GM23248 (cell line): ENCODE data around the gene ZNF732. TPM values are rescaled to one million over a fixed set of nuclear protein-coding genes. Genes with fewer than 3 reads are reported as not detected.
A peak's percentile ranks its signal among the peaks of the same experiment; 100 is the strongest.
"Not testable (repeated sequence)": the region's sequence is repeated elsewhere in the genome, so short reads cannot be mapped to it uniquely, and the experiment has no call there.

Source experiments
- DNase-seq: peaks from one replicate; pipeline ENCODE4 v3.0.0-alpha.2; 2015
- H2AFZ ChIP-seq: fragments of 200-600 bp; sonication (generic); 2 replicates; pipeline ENCODE4 v1.6.1; 2016; ENCODE audit warnings: antibody characterized with exemption
- H3F3A ChIP-seq: fragments of 200-600 bp; sonication (generic); 2 replicates; pipeline ENCODE4 v1.6.1; 2016; ENCODE audit warnings: mild to moderate bottlenecking, antibody characterized with exemption, mixed run types; ENCODE audit not compliant: insufficient read depth
- H3K27ac ChIP-seq: fragments of 200-600 bp; sonication (generic); 2 replicates; pipeline ENCODE4 v1.5.1; 2016; ENCODE audit warnings: mild to moderate bottlenecking
- H3K27me3 ChIP-seq: fragments of 200-600 bp; sonication (generic); replicated peaks from 2 replicates; pipeline ENCODE4 v1.6.1; 2016; ENCODE audit warnings: mild to moderate bottlenecking; ENCODE audit not compliant: insufficient read depth
- H3K36me3 ChIP-seq: fragments of 200-600 bp; sonication (generic); 2 replicates; pipeline ENCODE4 v1.6.1; 2016; ENCODE audit warnings: low read depth, mild to moderate bottlenecking
- H3K4me1 ChIP-seq: fragments of 200-600 bp; sonication (generic); 2 replicates; pipeline ENCODE4 v1.6.1; 2016; ENCODE audit warnings: mild to moderate bottlenecking; ENCODE audit not compliant: insufficient read depth
- H3K4me2 ChIP-seq: fragments of 200-600 bp; sonication (generic); one replicate; pipeline ENCODE4 v1.6.1; 2016; ENCODE audit warnings: mild to moderate bottlenecking; ENCODE audit not compliant: unreplicated experiment
- H3K4me3 ChIP-seq: fragments of 200-600 bp; sonication (generic); 2 replicates; pipeline ENCODE4 v1.5.1; 2016; ENCODE audit warnings: mild to moderate bottlenecking
- H3K79me2 ChIP-seq: fragments of 200-600 bp; sonication (generic); 2 replicates; pipeline ENCODE4 v1.6.1; 2016; ENCODE audit warnings: mild to moderate bottlenecking; ENCODE audit not compliant: insufficient read depth
- H3K9ac ChIP-seq: fragments of 200-600 bp; sonication (generic); 2 replicates; pipeline ENCODE4 v1.6.1; 2016; ENCODE audit warnings: mild to moderate bottlenecking
- H3K9me2 ChIP-seq: fragments of 200-600 bp; sonication (generic); 2 replicates; pipeline ENCODE4 v1.6.1; 2016; ENCODE audit warnings: mixed run types, mild to moderate bottlenecking, moderate library complexity; ENCODE audit not compliant: insufficient read depth
- H3K9me3 ChIP-seq: fragments of 200-600 bp; sonication (generic); one replicate; pipeline ENCODE4 v1.6.1; 2017; ENCODE audit warnings: low read depth
- H4K20me1 ChIP-seq: fragments of 200-600 bp; sonication (generic); 2 replicates; pipeline ENCODE4 v1.6.0; 2016; ENCODE audit not compliant: insufficient read depth
- EZH2 ChIP-seq: fragments of 200-600 bp; sonication (generic); IDR thresholded peaks from 2 replicates; pipeline ENCODE4 v1.6.1; 2018; ENCODE audit warnings: antibody characterized with exemption, mild to moderate bottlenecking; ENCODE audit not compliant: insufficient read depth, poor library complexity, severe bottlenecking
- EZH2phosphoT487 ChIP-seq: fragments of 200-600 bp; sonication (generic); IDR thresholded peaks from 2 replicates; pipeline ENCODE4 v1.6.1; 2018; ENCODE audit warnings: antibody characterized with exemption, moderate library complexity, mild to moderate bottlenecking, low read depth; ENCODE audit not compliant: insufficient read depth
- WGBS, 2 experiments: methylation state at CpG; one replicate each; pipeline ENCODE4 v1.1.6; 2015 to 2017; ENCODE audit warnings: low lambda C conversion rate in 2 of 2, low coverage in 1 of 2; ENCODE audit errors: missing lambda C conversion rate in 2 of 2; 5-methylcytosine and 5-hydroxymethylcytosine counted together
- in situ Hi-C: fragments of 300-500 bp; cut with MboI; formaldehyde crosslinking; loops from 2 replicates; pipeline ENCODE4 v1.15.0; 2020
- polyA plus RNA-seq: library from polyadenylated mRNA; unstranded; fragments of >200 nt; fragmentation: Nextera tagmentation; extraction: Ambion mirVana; gene quantifications from 2 replicates; pipeline ENCODE4 v1.2.1, GENCODE V29; 2016
- total RNA-seq: library from RNA; depleted of rRNA; stranded (reverse); fragments of >200 nt; shearing (Covaris generic); gene quantifications from 2 replicates; pipeline ENCODE4 v1.2.3, GENCODE V29; 2014

The ZNF732 gene
- total and polyA plus RNA-seq, 2 experiments from 2014 or later, result 0.11 TPM

- Histone ChIP-seq H3F3A (no peaks in the 10 kb centered on the region), H3K79me2 (no peaks in the 10 kb centered on the region; the same call in 1 of the 2 replicates), H3K4me1 (no peaks in the 10 kb centered on the region), H3K4me2 (no peak overlapping the region), H3K4me3 (no peak overlapping the region), H3K36me3 (no peaks in the 10 kb centered on the region; the same call in none of the 2 replicates), H3K9ac (no peak overlapping the region), H3K27me3 (no peaks in the 10 kb centered on the region), H3K9me2 (no peaks in the 10 kb centered on the region), H4K20me1 (no peaks in the 10 kb centered on the region), H3K9me3 (no peaks in the 10 kb centered on the region), H2AFZ (no peak overlapping the region), H3K27ac (no peak overlapping the region)
- no peak for DNase-seq
- TF ChIP-seq EZH2phosphoT487, result no peak
- no peak for TF ChIP-seq EZH2
- 57 to 66% methylated on average over 8 of the region's 8 CpGs for WGBS, 2 experiments
- in situ Hi-C loops, result no loop called here
Observed at GRCh38 chr4:328729-329128, 23.5 kb upstream of the ZNF732 start.

- no peak overlapping the region for H3K27ac ChIP-seq
- H4K20me1 ChIP-seq, result no peaks in the 10 kb centered on the region
- in situ Hi-C loops, result no loop called here
- H3K79me2 ChIP-seq, result no peaks in the 10 kb centered on the region
- H3K9me2 ChIP-seq, result no peaks in the 10 kb centered on the region
- H3K36me3 ChIP-seq, result no peaks in the 10 kb centered on the region
- no peak overlapping the region for H3K9ac ChIP-seq
- no peak overlapping the region for H3K4me2 ChIP-seq
- H3K9me3 ChIP-seq, result no peaks in the 10 kb centered on the region
- TF ChIP-seq EZH2, result no peak
- TF ChIP-seq EZH2phosphoT487, result no peak
- H3K4me1 ChIP-seq, result no peaks in the 10 kb centered on the region
- no peak for DNase-seq
- H3F3A ChIP-seq, result no peaks in the 10 kb centered on the region
- H3K4me3 ChIP-seq, result no peak overlapping the region
- 22 to 27% methylated on average over 1 of the region's 1 CpG for WGBS, 2 experiments
- H3K27me3 ChIP-seq, result no peaks in the 10 kb centered on the region
- no peak overlapping the region for H2AFZ ChIP-seq
Observed at GRCh38 chr4:314296-314903, 9.1 kb upstream of the ZNF732 start.

GRCh38 chr4:309807-310206, 4.5 kb upstream of the ZNF732 start:
- WGBS, 2 experiments, result 41 to 45% methylated on average over 1 of the region's 1 CpG
- Histone ChIP-seq H4K20me1 (no peaks in the 10 kb centered on the region), H3K79me2 (no peaks in the 10 kb centered on the region), H3F3A (no peaks in the 10 kb centered on the region), H3K9me2 (no peaks in the 10 kb centered on the region), H3K4me2 (no peak overlapping the region), H3K9me3 (no peaks in the 10 kb centered on the region), H3K27me3 (no peaks in the 10 kb centered on the region), H3K4me3 (no peak overlapping the region), H2AFZ (no peak overlapping the region), H3K9ac (no peak overlapping the region), H3K4me1 (no peaks in the 10 kb centered on the region), H3K36me3 (no peaks in the 10 kb centered on the region), H3K27ac (no peak overlapping the region)
- DNase-seq, result no peak
- TF ChIP-seq EZH2phosphoT487 (no peak), EZH2 (no peak)
- in situ Hi-C loops, result no loop called here

GRCh38 chr4:306551-306961, 1.3 kb upstream of the ZNF732 start:
- Histone ChIP-seq H3K9me3 (no peaks in the 10 kb centered on the region), H3K4me3 (no peak overlapping the region), H3K27me3 (no peaks in the 10 kb centered on the region), H2AFZ (no peak overlapping the region), H4K20me1 (no peaks in the 10 kb centered on the region), H3K27ac (no peak overlapping the region), H3K9ac (no peak overlapping the region), H3K4me2 (no peak overlapping the region), H3F3A (no peaks in the 10 kb centered on the region), H3K79me2 (no peaks in the 10 kb centered on the region), H3K4me1 (no peaks in the 10 kb centered on the region), H3K9me2 (no peaks in the 10 kb centered on the region), H3K36me3 (no peaks in the 10 kb centered on the region)
- in situ Hi-C loops, result no loop called here
- no peak for DNase-seq
- WGBS, 2 experiments, result 70 to 74% methylated on average over 3 of the region's 3 CpGs
- TF ChIP-seq EZH2phosphoT487, result no peak
- TF ChIP-seq EZH2, result no peak

- H4K20me1 ChIP-seq, H3K4me1 ChIP-seq, in situ Hi-C loops, H3F3A ChIP-seq, H3K9me2 ChIP-seq, H3K27ac ChIP-seq, H3K36me3 ChIP-seq, H3K79me2 ChIP-seq, H3K27me3 ChIP-seq, H3K9me3 ChIP-seq: not testable (repeated sequence)
- Histone ChIP-seq H2AFZ (peak overlapping the region; percentile 82), H3K4me3 (peak overlapping the region; percentile 75), H3K9ac (peak overlapping the region; percentile 61), H3K4me2 (peak overlapping the region; percentile 41)
- peak; percentile 3 for DNase-seq
- 7 to 10% methylated on average over 20 of the region's 20 CpGs for WGBS, 2 experiments
Observed at GRCh38 chr4:304516-304915, 758 bp downstream of the ZNF732 start.
